DOHH2 (cell line): ENCODE data around the gene NEURL1.

Experiments
- H3F3A ChIP-seq: fragments of 200-600 bp; sonication (generic), shearing (Covaris generic); 2 replicates; pipeline ENCODE4 v1.6.0; 2016; ENCODE audit warnings: antibody characterized with exemption, mild to moderate bottlenecking; ENCODE audit not compliant: control insufficient read depth, insufficient read depth
- H3K27ac ChIP-seq: fragments of 200-600 bp; sonication (generic); 2 replicates; pipeline ENCODE4 v1.5.1; 2014; ENCODE audit warnings: low read depth, mild to moderate bottlenecking, low read length, moderate library complexity
- H3K27me3 ChIP-seq: fragments of 200-600 bp; sonication (generic); 2 replicates; pipeline ENCODE4 v1.6.1; 2014; ENCODE audit warnings: mild to moderate bottlenecking, low read length, mixed read lengths; ENCODE audit not compliant: control insufficient read depth
- H3K36me3 ChIP-seq: fragments of 200-600 bp; sonication (generic); 2 replicates; pipeline ENCODE4 v1.6.1; 2014; ENCODE audit warnings: mild to moderate bottlenecking, low read length, moderate library complexity, mixed read lengths; ENCODE audit not compliant: control insufficient read depth
- H3K4me1 ChIP-seq: fragments of 200-600 bp; sonication (generic); 2 replicates; pipeline ENCODE4 v1.6.1; 2014; ENCODE audit warnings: mild to moderate bottlenecking, low read length, mixed read lengths; ENCODE audit not compliant: control insufficient read depth
- H3K4me2 ChIP-seq: fragments of 200-600 bp; sonication (generic); 2 replicates; pipeline ENCODE4 v1.6.0; 2014; ENCODE audit warnings: mild to moderate bottlenecking, low read length, moderate library complexity
- H3K4me3 ChIP-seq: fragments of 200-600 bp; sonication (generic); 2 replicates; pipeline ENCODE4 v1.5.1; 2014; ENCODE audit warnings: mild to moderate bottlenecking, low read length, mixed read lengths
- H3K79me2 ChIP-seq: fragments of 200-600 bp; sonication (generic); 2 replicates; pipeline ENCODE4 v1.6.1; 2014; ENCODE audit warnings: mild to moderate bottlenecking, low read length, mixed read lengths; ENCODE audit not compliant: control insufficient read depth
- H3K9me2 ChIP-seq: fragments of 200-600 bp; sonication (generic); replicated peaks from 2 replicates; pipeline ENCODE4 v1.6.1; 2014; ENCODE audit warnings: mild to moderate bottlenecking, low read length, mixed read lengths; ENCODE audit not compliant: control insufficient read depth
- H3K9me3 ChIP-seq: fragments of 200-600 bp; sonication (generic); 2 replicates; pipeline ENCODE4 v1.6.1; 2014; ENCODE audit warnings: antibody characterized with exemption, low read length, mixed read lengths; ENCODE audit not compliant: control insufficient read depth, insufficient read depth
- H4K20me1 ChIP-seq: fragments of 200-600 bp; sonication (generic); 2 replicates; pipeline ENCODE4 v1.6.0; 2014; ENCODE audit warnings: low read depth, mild to moderate bottlenecking, antibody characterized with exemption, low read length, moderate library complexity; ENCODE audit not compliant: control insufficient read depth, insufficient read depth
- CTCF ChIP-seq: fragments of 200-600 bp; sonication (generic); IDR thresholded peaks from one replicate; pipeline ENCODE4 v1.5.1; 2014; ENCODE audit warnings: antibody characterized with exemption, mild to moderate bottlenecking, low read depth, low read length; ENCODE audit not compliant: poor library complexity, severe bottlenecking
- EZH2phosphoT487 ChIP-seq: fragments of 200-600 bp; sonication (generic); IDR thresholded peaks from 2 replicates; pipeline ENCODE4 v1.6.1; 2017; ENCODE audit warnings: borderline replicate concordance, mild to moderate bottlenecking, antibody characterized with exemption, low read length, moderate library complexity, mixed read lengths

NEURL1 gene

GRCh38 chr10:103513380-103514060, 20.0 kb downstream of the NEURL1 start:
- Histone ChIP-seq H3K4me3 (no peak overlapping the region), H3K36me3 (no peaks in the 10 kb centered on the region), H3K9me3 (no peaks in the 10 kb centered on the region), H3K79me2 (no peaks in the 10 kb centered on the region), H3K4me2 (no peak overlapping the region), H3K4me1 (peaks cover 16% of the 10 kb centered on the region), H3K27me3 (no peaks in the 10 kb centered on the region), H3F3A (no peaks in the 10 kb centered on the region), H3K27ac (no peak overlapping the region), H3K9me2 (no peaks in the 10 kb centered on the region), H4K20me1 (no peaks in the 10 kb centered on the region)
- TF ChIP-seq CTCF (no peak), EZH2phosphoT487 (no peak)

- no peaks in the 10 kb centered on the region for H4K20me1 ChIP-seq
- H3K27me3 ChIP-seq = no peaks in the 10 kb centered on the region
- H3K4me1 ChIP-seq = peaks cover 16% of the 10 kb centered on the region
- no peak overlapping the region for H3K27ac ChIP-seq
- no peaks in the 10 kb centered on the region for H3K79me2 ChIP-seq
- no peak for TF ChIP-seq CTCF
- no peak for TF ChIP-seq EZH2phosphoT487
- no peaks in the 10 kb centered on the region for H3K9me2 ChIP-seq
- H3K9me3 ChIP-seq = no peaks in the 10 kb centered on the region
- H3F3A ChIP-seq = no peaks in the 10 kb centered on the region
- no peak overlapping the region for H3K4me3 ChIP-seq
- H3K36me3 ChIP-seq = no peaks in the 10 kb centered on the region
- no peak overlapping the region for H3K4me2 ChIP-seq
Observed at GRCh38 chr10:103514244-103514643, 20.7 kb downstream of the NEURL1 start.

GRCh38 chr10:103517234-103518085, 24.0 kb downstream of the NEURL1 start:
- H3K36me3 ChIP-seq = no peaks in the 10 kb centered on the region
- no peaks in the 10 kb centered on the region for H3K9me2 ChIP-seq
- H3K4me2 ChIP-seq = no peak overlapping the region
- no peaks in the 10 kb centered on the region for H3K27me3 ChIP-seq
- no peaks in the 10 kb centered on the region for H3K79me2 ChIP-seq
- no peaks in the 10 kb centered on the region for H3K9me3 ChIP-seq
- no peaks in the 10 kb centered on the region for H4K20me1 ChIP-seq
- TF ChIP-seq EZH2phosphoT487 = no peak
- no peak for TF ChIP-seq CTCF
- H3K4me1 ChIP-seq = peaks cover 16% of the 10 kb centered on the region
- H3K4me3 ChIP-seq = no peak overlapping the region
- H3F3A ChIP-seq = no peaks in the 10 kb centered on the region
- no peak overlapping the region for H3K27ac ChIP-seq
